GM12878 (cell line): ENCODE results near the gene OFD1. TPM values are rescaled to one million over a fixed set of nuclear protein-coding genes. Genes with fewer than 3 reads are reported as not detected.

Experiments used
- DPF2 ChIP-seq: fragments of 450-650 bp; IDR thresholded peaks from 2 replicates; pipeline ENCODE4 v1.6.1; 2017; ENCODE audit warnings: mild to moderate bottlenecking
- ELK1 ChIP-seq: IDR thresholded peaks from 2 replicates; pipeline ENCODE4 v1.6.1; 2012; ENCODE audit warnings: low read depth, low read length, improper control_type of control experiment
- ETV6 ChIP-seq, 2 experiments: fragments of 450-650 bp in 1 of 2; IDR thresholded peaks in 1 of 2; conservative IDR thresholded peaks in 1 of 2; 2 replicates each; pipeline ENCODE4 v1.6.1; 2014; ENCODE audit warnings: antibody characterized with exemption in 1 of 2, borderline replicate concordance in 1 of 2, low read depth in 1 of 2, mild to moderate bottlenecking in 1 of 2, moderate library complexity in 1 of 2
- FOS ChIP-seq: IDR thresholded peaks from 3 replicates; pipeline ENCODE4 v1.6.1; 2011; ENCODE audit warnings: borderline replicate concordance; ENCODE audit not compliant: insufficient read length; ENCODE audit errors: extremely low read depth
- KLF5 ChIP-seq: fragments of 450-650 bp; IDR thresholded peaks from 2 replicates; pipeline ENCODE4 v1.6.1; 2014; ENCODE audit warnings: mild to moderate bottlenecking; ENCODE audit not compliant: partially characterized antibody
- LARP7 ChIP-seq: fragments of 450-650 bp; IDR thresholded peaks from 2 replicates; pipeline ENCODE4 v1.6.1; 2017; ENCODE audit warnings: mild to moderate bottlenecking
- MXI1 ChIP-seq: fragments of 150-350 bp; IDR thresholded peaks from 2 replicates; pipeline ENCODE4 v1.6.1; 2011; ENCODE audit warnings: low read depth, mild to moderate bottlenecking, inconsistent platforms, low read length, improper control_type of control experiment
- TBL1XR1 ChIP-seq: IDR thresholded peaks from 2 replicates; pipeline ENCODE4 v1.6.1; 2012; ENCODE audit warnings: low read depth, low read length, improper control_type of control experiment
- TCF12 ChIP-seq: IDR thresholded peaks from 2 replicates; pipeline ENCODE4 v1.6.1; 2011; ENCODE audit warnings: low read depth, mild to moderate bottlenecking, low read length
- USF2 ChIP-seq: IDR thresholded peaks from 2 replicates; pipeline ENCODE4 v1.6.1; 2011; ENCODE audit warnings: low read depth, low read length, improper control_type of control experiment, borderline replicate concordance
- polyA plus RNA-seq, 11 experiments: library from polyadenylated mRNA; depleted of rRNA in 4 of 11; unstranded in 6 of 11; stranded (reverse) in 5 of 11; fragments of >200 nt; fragmentation: Nextera tagmentation in 4 of 11; fragmentation: Illumina TruSeq in 1 of 11; extraction: Ambion mirVana in 4 of 11; extraction: Trizol in 1 of 11; gene quantifications; 1 replicate in 1 of 11; 2 replicates in 10 of 11; pipeline versions ENCODE4 v1.2.1 to v1.2.3, GENCODE V29; 2011 to 2016; ENCODE audit warnings: inconsistent platforms in 2 of 11, missing spikeins in 2 of 11, low read depth in 1 of 11
- total RNA-seq, 4 experiments: library from RNA; depleted of rRNA in 3 of 4; stranded (reverse); fragments of >200 nt in 3 of 4; fragmentation: Illumina TruSeq in 1 of 4; extraction: Trizol in 1 of 4; gene quantifications; 2 replicates each; pipeline versions ENCODE4 v1.2.1 to v1.2.3, GENCODE V29; 2013 to 2021

The OFD1 gene
- total and polyA plus RNA-seq, 10 of the 15 experiments (the other 5 are each of a cell fraction or from before 2014, with no cell fraction given) = 22.4 to 77.2 (median 34.1) TPM

- TF ChIP-seq USF2 (no peak), DPF2 (no peak), ETV6 (conservative IDR thresholded peaks at IDR 0.05 in 1 of 2, IDR thresholded peaks at IDR 0.05 in 1 of 2; ENCODE audit: borderline replicate concordance in 1 of 2, low read depth in 1 of 2) (no peak), KLF5 (no peak), MXI1 (no peak), LARP7 (no peak), FOS (no peak), TCF12 (no peak), ELK1 (no peak), TBL1XR1 (no peak)
Observed at GRCh38 chrX:13702111-13702789, 32.3 kb upstream of the OFD1 start (continued).
